HEK293 (cell line): ENCODE results near the gene ADCYAP1R1.

ENCODE experiments used
- ZNF274 ChIP-seq, 2 experiments: fragments of 200-500 bp in 1 of 2; fragments of 450-650 bp in 1 of 2; sonication (Bioruptor generic) in 1 of 2; formaldehyde crosslinking in 1 of 2; IDR thresholded peaks; 2 replicates each; pipeline versions ENCODE4 v1.5.1 to v1.6.1; 2014 to 2016; ENCODE audit warnings: borderline replicate concordance in 1 of 2, inconsistent platforms in 1 of 2, low read length in 1 of 2, missing biosample characterization in 1 of 2, missing genetic modification characterization in 1 of 2
- ZNF707 ChIP-seq: fragments of 450-650 bp; formaldehyde crosslinking; IDR thresholded peaks from 2 replicates; pipeline ENCODE4 v1.5.1; 2016; ENCODE audit warnings: missing biosample characterization, missing genetic modification characterization

GRCh38 chr7:31047313-31048146 lies 4.6 kb upstream of the ADCYAP1R1 start:
- TF ChIP-seq ZNF274 (IDR thresholded peaks at IDR 0.05; ENCODE audit: low read length) (no peak), ZNF274 (tag by site-specific recombination; IDR thresholded peaks at IDR 0.05; ENCODE audit: borderline replicate concordance) (no peak), ZNF707 (tag by site-specific recombination) (no peak)
